Duodenal mucosa (tissue), 2 donors: ENCODE results near the gene COG7.

ENCODE experiments used
- H3K27ac ChIP-seq: one replicate; pipeline ENCODE4 v1.7.0; 2013; ENCODE audit warnings: low read depth, low read length
- H3K27me3 ChIP-seq, 2 donors: one replicate each; pipeline ENCODE4 v1.7.0; 2013; ENCODE audit warnings: low read length in 2 of 2, control low read depth in 1 of 2; ENCODE audit not compliant: insufficient read depth in 2 of 2, control insufficient read depth in 1 of 2
- H3K36me3 ChIP-seq, 2 donors: one replicate each; pipeline ENCODE4 v1.7.0; 2013; ENCODE audit warnings: low read length in 2 of 2, control low read depth in 1 of 2; ENCODE audit not compliant: insufficient read depth in 2 of 2, control insufficient read depth in 1 of 2
- H3K4me1 ChIP-seq, 2 donors: one replicate each; pipeline ENCODE4 v1.7.0; 2013; ENCODE audit warnings: low read length in 2 of 2, control low read depth in 1 of 2; ENCODE audit not compliant: insufficient read depth in 2 of 2, control insufficient read depth in 1 of 2
- H3K4me3 ChIP-seq, 2 donors: one replicate each; pipeline ENCODE4 v1.7.0; 2013; ENCODE audit warnings: low read length in 2 of 2, low read depth in 1 of 2
- H3K9ac ChIP-seq, 2 donors: one replicate each; pipeline ENCODE4 v1.7.0; 2013; ENCODE audit warnings: low read length in 2 of 2, low read depth in 1 of 2
- H3K9me3 ChIP-seq, 2 donors: one replicate each; pipeline ENCODE4 v1.7.0; 2013; ENCODE audit warnings: low read length in 2 of 2, control low read depth in 1 of 2; ENCODE audit not compliant: control insufficient read depth in 1 of 2

The COG7 gene

DNA sequence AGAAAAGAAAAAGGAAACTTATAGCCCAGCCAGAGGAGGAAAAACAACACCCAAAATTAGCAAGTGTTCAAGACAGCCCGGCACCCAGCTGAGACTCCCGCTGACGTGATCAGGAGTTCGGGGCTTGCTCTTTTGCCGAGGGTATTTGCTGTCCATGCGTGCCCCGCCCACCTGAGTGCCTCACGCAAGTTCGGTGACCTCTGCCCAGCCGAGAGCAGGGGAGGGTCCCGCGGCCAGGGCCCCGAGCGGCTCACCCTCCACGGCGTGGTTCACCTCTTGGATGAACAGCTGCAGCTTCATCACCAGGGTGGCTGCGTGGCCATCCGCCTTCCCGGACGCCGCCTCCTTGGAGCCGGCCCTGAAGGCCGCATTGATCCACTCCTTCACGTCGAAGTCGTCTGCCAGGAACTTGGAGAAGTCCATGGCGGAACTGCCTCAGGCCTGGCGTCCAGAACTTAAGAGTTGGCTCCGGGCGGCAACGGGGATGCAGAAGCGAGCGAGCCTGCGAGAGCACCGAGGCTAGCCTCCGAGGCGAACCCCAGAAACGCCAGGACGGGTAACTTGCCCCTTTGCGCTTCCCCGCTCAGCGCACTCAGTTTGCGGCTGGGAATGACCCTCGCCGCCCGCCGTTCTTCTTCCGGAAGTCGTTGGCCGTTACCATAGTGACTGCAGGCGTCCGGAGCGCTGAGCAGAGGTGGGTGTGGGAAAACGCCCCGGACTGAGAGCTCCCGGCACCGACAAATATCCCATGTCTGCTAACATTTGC is at the start of gene COG7:
COG7 (minus strand) TSS at position 618 of the 766 bp plus-strand sequence; CDS start at position 423, 195 bp downstream.
- no peaks in the 10 kb centered on the region for H3K27me3 ChIP-seq
- peaks cover 9 to 21% of the 10 kb centered on the region in 2 donors for H3K4me1 ChIP-seq
- peak within 1 kb of the TSS; percentile 70 for H3K27ac ChIP-seq

DNA sequence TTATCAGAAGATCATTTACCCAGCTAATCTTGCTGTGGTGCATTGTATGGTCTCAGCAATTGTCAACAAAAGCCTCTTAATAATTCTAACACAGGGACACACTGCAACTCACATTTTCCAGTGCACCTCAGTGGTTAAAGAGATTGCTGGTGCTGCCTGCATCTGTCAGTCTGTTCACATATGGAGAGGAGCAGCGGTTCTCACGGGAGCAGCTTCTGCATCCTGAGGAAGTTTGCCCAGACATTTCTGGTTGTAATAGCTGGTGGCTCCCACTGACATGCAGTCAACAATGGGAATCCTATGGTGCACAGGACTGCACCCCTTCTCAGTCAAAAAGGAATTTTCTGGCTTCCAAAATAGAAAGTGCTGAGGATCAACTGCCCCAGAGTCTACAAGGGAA is 49.5 kb upstream of the COG7 start:
- Histone ChIP-seq H3K36me3 (peaks cover 0 to 4% of the 10 kb centered on the region in 2 donors), H3K27me3 (no peaks in the 10 kb centered on the region), H3K27ac (no peak overlapping the region), H3K4me3 (no peak overlapping the region), H3K9ac (no peak overlapping the region), H3K4me1 (peaks cover 26 to 40% of the 10 kb centered on the region in 2 donors), H3K9me3 (no peaks in the 10 kb centered on the region)

More for the DNA sequence above, at the start of gene COG7:
- H3K9ac ChIP-seq, result peak within 1 kb of the TSS; percentile 89 to 95
- no peaks in the 10 kb centered on the region for H3K36me3 ChIP-seq
- no peaks in the 10 kb centered on the region for H3K9me3 ChIP-seq
- peak within 1 kb of the TSS; percentile 91 to 99 for H3K4me3 ChIP-seq

DNA sequence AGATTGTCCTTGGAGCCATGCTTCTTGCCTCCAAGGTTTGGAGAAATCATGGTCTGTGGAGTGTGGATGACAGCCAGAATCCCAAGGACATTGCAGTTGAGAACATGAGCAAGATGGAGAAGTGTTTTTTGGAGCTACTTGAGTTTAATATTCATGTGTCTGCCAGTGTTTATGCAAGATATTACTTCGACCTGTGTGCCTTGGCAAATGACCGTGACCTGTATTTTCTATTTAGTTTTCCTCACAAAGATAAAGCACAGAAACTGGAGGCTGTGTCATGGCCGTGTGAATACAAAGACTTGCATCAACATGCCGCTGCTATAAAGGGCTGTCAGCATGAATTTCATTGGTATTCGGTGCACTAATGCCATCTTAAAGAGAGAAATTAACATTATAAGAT is 48.3 kb upstream of the COG7 start:
- Histone ChIP-seq H3K4me3 (no peak overlapping the region), H3K27me3 (no peaks in the 10 kb centered on the region), H3K9ac (no peak overlapping the region), H3K9me3 (no peaks in the 10 kb centered on the region), H3K27ac (no peak overlapping the region), H3K4me1 (peaks cover 23 to 37% of the 10 kb centered on the region in 2 donors), H3K36me3 (peaks cover 0 to 3% of the 10 kb centered on the region in 2 donors)

- Histone ChIP-seq H3K4me1 (peaks cover 20 to 33% of the 10 kb centered on the region in 2 donors), H3K9ac (no peak overlapping the region), H3K4me3 (no peak overlapping the region), H3K27me3 (no peaks in the 10 kb centered on the region), H3K36me3 (no peaks in the 10 kb centered on the region), H3K9me3 (no peaks in the 10 kb centered on the region), H3K27ac (no peak overlapping the region)
Measured at GRCh38 chr16:23500862-23501225, 47.9 kb upstream of the COG7 start.

DNA sequence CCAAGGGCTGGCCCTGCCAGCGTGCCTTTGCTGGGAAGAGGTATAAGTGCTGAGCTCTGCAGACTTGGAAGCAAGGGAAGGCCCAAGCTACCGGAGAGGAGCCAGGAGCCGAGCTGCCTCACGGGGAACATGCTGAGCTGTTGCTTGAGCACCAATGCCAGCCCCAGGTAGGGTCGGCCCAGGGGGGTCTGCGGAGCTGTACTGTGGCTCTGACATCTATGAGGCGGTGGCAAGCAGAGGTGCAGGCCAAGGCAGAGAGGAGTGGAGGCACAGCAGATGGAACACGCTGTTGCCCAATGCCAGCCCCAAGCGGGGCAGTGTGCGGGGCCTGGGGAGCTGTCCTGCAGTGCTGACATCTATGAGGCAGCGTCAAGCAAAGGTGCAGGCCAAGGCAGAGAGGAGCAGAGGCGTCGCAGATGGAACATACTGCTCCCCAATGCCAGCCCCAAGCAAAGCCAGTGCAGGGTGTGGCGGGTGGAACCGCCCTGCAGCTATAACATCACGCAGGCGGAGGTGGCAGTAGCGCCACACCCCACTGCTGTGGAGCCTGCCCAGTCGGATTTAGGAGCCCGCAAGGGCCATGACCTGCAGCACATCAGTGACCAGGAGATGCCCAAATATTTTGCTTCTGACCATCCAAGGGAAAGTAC is 47.3 kb upstream of the COG7 start:
- Histone ChIP-seq H3K36me3 (peaks cover 0 to 5% of the 10 kb centered on the region in 2 donors), H3K9me3 (no peaks in the 10 kb centered on the region), H3K4me1 (peaks cover 20 to 31% of the 10 kb centered on the region in 2 donors), H3K27me3 (no peaks in the 10 kb centered on the region), H3K27ac (no peak overlapping the region), H3K9ac (no peak overlapping the region), H3K4me3 (no peak overlapping the region)

DNA sequence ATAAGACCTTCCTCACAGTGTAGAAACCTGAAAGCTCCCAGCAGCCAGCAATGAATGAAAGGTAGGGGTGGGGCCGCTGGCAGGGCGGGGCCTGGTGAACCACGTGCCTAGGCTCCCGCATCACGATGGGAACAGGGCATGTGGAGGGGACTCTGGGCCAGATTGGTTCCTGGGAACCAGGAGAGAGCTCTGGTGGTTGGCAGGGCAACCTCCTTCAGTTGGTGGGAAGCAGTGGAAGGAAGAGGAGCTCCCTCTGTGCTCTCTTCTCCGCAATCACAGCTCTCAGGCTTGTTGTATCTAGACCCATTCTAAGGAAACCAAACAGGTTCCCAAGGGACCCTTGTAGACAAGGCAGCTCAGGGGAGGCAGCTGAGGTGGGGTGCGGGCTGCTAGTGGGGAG is 46.8 kb upstream of the COG7 start:
- H3K27me3 ChIP-seq, result no peaks in the 10 kb centered on the region
- no peak overlapping the region for H3K27ac ChIP-seq
- H3K36me3 ChIP-seq, result peaks cover 0 to 9% of the 10 kb centered on the region in 2 donors
- H3K9ac ChIP-seq, result no peak overlapping the region
- peaks cover 14 to 28% of the 10 kb centered on the region in 2 donors for H3K4me1 ChIP-seq
- no peak overlapping the region for H3K4me3 ChIP-seq
- no peaks in the 10 kb centered on the region for H3K9me3 ChIP-seq

GRCh38 chr16:23498863-23499262 is 45.9 kb upstream of the COG7 start:
- H3K4me3 ChIP-seq, result no peak overlapping the region
- peaks cover 3 to 18% of the 10 kb centered on the region in 2 donors for H3K36me3 ChIP-seq
- H3K27ac ChIP-seq, result no peak overlapping the region
- H3K9me3 ChIP-seq, result no peaks in the 10 kb centered on the region
- no peak overlapping the region for H3K9ac ChIP-seq
- peaks cover 7 to 19% of the 10 kb centered on the region in 2 donors for H3K4me1 ChIP-seq
- H3K27me3 ChIP-seq, result no peaks in the 10 kb centered on the region

DNA sequence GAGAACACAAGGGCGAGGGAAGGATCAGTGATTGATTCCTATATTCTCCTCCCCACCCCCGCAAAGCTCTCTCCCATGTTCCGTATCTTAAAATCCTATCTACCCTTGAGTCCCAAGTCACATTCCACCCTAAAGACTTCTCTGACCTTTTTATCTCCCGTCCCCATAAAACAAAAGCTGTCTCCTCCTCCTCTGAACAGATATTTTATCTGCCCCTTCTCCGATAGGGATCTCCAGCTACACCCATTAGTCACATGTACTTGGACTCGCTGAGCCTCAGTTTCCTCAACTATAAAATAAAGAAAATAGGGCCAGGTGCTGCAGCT is 44.5 kb upstream of the COG7 start:
- Histone ChIP-seq H3K4me1 (peaks cover 7 to 19% of the 10 kb centered on the region in 2 donors), H3K27me3 (no peaks in the 10 kb centered on the region), H3K27ac (no peak overlapping the region), H3K4me3 (no peak overlapping the region), H3K9me3 (no peaks in the 10 kb centered on the region), H3K9ac (no peak overlapping the region), H3K36me3 (peaks cover 15 to 32% of the 10 kb centered on the region in 2 donors)

- Histone ChIP-seq H3K36me3 (peaks cover 21 to 36% of the 10 kb centered on the region in 2 donors), H3K27ac (no peak overlapping the region), H3K4me1 (peaks cover 7 to 19% of the 10 kb centered on the region in 2 donors), H3K9ac (no peak overlapping the region), H3K4me3 (no peak overlapping the region), H3K9me3 (no peaks in the 10 kb centered on the region), H3K27me3 (no peaks in the 10 kb centered on the region)
Measured at GRCh38 chr16:23496821-23497542, 44.0 kb upstream of the COG7 start.

GRCh38 chr16:23495671-23496070 is 42.7 kb upstream of the COG7 start:
- peaks cover 26 to 47% of the 10 kb centered on the region in 2 donors for H3K36me3 ChIP-seq

More at GRCh38 chr16:23495671-23496070, 42.7 kb upstream of the COG7 start:
- no peaks in the 10 kb centered on the region for H3K9me3 ChIP-seq
- no peak overlapping the region for H3K4me3 ChIP-seq
- no peak overlapping the region for H3K9ac ChIP-seq
- no peaks in the 10 kb centered on the region for H3K27me3 ChIP-seq
- H3K27ac ChIP-seq, result no peak overlapping the region
- peaks cover 7 to 11% of the 10 kb centered on the region in 2 donors for H3K4me1 ChIP-seq
